ENCODE results near the gene FSD1L.
"Not testable (repeated sequence)": the region's sequence is repeated elsewhere in the genome, so short reads cannot be mapped to it uniquely, and the experiment has no call there.

The FSD1L gene

DNA sequence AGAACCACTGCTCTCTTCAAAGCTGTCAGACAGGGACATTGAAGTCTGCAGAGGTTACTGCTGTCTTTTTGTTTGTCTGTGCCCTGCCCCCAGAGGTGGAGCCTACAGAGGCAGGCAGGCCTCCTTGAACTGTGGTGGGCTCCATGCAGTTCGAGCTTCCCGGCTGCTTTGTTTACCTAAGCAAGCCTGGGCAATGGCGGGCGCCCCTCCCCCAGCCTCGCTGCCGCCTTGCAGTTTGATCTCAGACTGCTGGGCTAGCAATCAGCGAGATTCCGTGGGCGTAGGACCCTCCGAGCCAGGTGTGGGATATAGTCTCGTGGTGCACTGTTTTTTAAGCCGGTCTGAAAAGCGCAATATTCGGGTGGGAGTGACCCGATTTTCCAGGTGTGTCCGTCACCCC, 133.7 kb downstream of the FSD1L start:
- DNase-seq = not testable (repeated sequence)

DNA sequence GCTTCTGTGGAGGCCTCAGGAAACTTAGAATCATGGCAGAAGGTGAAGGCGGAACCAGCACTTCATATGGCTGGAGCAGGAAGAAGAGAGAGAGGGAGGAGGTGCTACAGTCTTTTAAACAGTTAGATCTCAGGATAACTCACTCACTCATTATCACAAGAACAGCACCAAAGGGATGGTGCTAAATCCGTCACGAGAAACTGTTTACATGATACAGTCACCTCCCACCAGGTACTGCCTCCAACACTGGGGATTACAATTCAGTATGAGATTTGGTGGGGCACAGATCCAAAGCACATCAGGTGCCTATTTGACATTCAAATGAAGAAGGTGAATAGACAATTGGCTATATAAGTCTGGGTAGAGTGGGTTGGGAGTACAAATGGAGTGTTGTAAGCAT, 145.3 kb downstream of the FSD1L start:
- no peak for DNase-seq

Measured in activated CD4-positive, CD25-positive, alpha-beta regulatory T cell treated with anti-CD3 and anti-CD28 coated beads, Interleukin-2, amount 50 U/mL, for 72 hours (primary cell).